Astrocyte (in vitro differentiated cells and primary cell): ENCODE data around the gene RPA3. TPM values are rescaled to one million over a fixed set of nuclear protein-coding genes. Genes with fewer than 3 reads are reported as not detected.

ENCODE experiments used
- DNase-seq: peaks from one replicate; pipeline ENCODE4 v3.0.0-alpha.2; 2010; ENCODE audit warnings: low read depth
- FAIRE-seq: peaks from 2 replicates; lab custom pipeline; 2011; peaks lifted over from hg19 to GRCh38; lab: Jason Lieb, UNC
- H2AFZ ChIP-seq: 2 replicates; pipeline ENCODE4 v1.6.0; 2012; ENCODE audit warnings: low read depth, low read length, inconsistent platforms
- H3K27ac ChIP-seq: 2 replicates; pipeline ENCODE4 v1.5.1; 2011; ENCODE audit warnings: low read depth, low read length, inconsistent platforms
- H3K27me3 ChIP-seq: 2 replicates; pipeline ENCODE4 v1.6.0; 2011; ENCODE audit warnings: low read length, inconsistent platforms; ENCODE audit not compliant: insufficient read depth
- H3K36me3 ChIP-seq: 2 replicates; pipeline ENCODE4 v1.5.1; 2011; ENCODE audit warnings: low read length, inconsistent platforms; ENCODE audit not compliant: insufficient read depth
- H3K4me1 ChIP-seq: 2 replicates; pipeline ENCODE4 v1.5.1; 2011; ENCODE audit warnings: low read length, inconsistent platforms; ENCODE audit not compliant: insufficient read depth
- H3K4me2 ChIP-seq: 2 replicates; pipeline ENCODE4 v1.6.0; 2012; ENCODE audit warnings: low read length, inconsistent platforms
- H3K4me3 ChIP-seq: 2 replicates; pipeline ENCODE4 v1.5.1; 2011; ENCODE audit warnings: low read depth, mild to moderate bottlenecking, low read length, inconsistent platforms; ENCODE audit not compliant: insufficient read depth
- H3K79me2 ChIP-seq: 2 replicates; pipeline ENCODE4 v1.6.0; 2012; ENCODE audit warnings: mild to moderate bottlenecking, low read length, inconsistent platforms; ENCODE audit not compliant: insufficient read depth
- H3K9ac ChIP-seq: 2 replicates; pipeline ENCODE4 v1.6.0; 2012; ENCODE audit warnings: mild to moderate bottlenecking, low read length, inconsistent platforms
- H3K9me3 ChIP-seq: 2 replicates; pipeline ENCODE4 v1.5.1; 2012; ENCODE audit warnings: low read depth, mild to moderate bottlenecking, low read length, inconsistent platforms; ENCODE audit not compliant: insufficient read depth
- H4K20me1 ChIP-seq: 2 replicates; pipeline ENCODE4 v1.6.0; 2012; ENCODE audit warnings: low read length, inconsistent platforms; ENCODE audit not compliant: insufficient read depth
- H3K27ac Mint-ChIP-seq: one replicate; pipeline ENCODE4 v1.8.0; 2021; ENCODE audit warnings: mild to moderate bottlenecking, mixed read lengths; ENCODE audit not compliant: unreplicated experiment
- H3K27me3 Mint-ChIP-seq: one replicate; pipeline ENCODE4 v1.8.0; 2021; ENCODE audit warnings: low read depth, mixed read lengths; ENCODE audit not compliant: unreplicated experiment
- H3K36me3 Mint-ChIP-seq: one replicate; pipeline ENCODE4 v1.8.0; 2021; ENCODE audit warnings: low read depth, mixed read lengths; ENCODE audit not compliant: unreplicated experiment
- H3K4me1 Mint-ChIP-seq: one replicate; pipeline ENCODE4 v1.8.0; 2021; ENCODE audit warnings: low read depth, mixed read lengths; ENCODE audit not compliant: unreplicated experiment
- H3K4me3 Mint-ChIP-seq: one replicate; pipeline ENCODE4 v1.8.0; 2021; ENCODE audit warnings: mild to moderate bottlenecking, moderate library complexity, mixed read lengths; ENCODE audit not compliant: unreplicated experiment
- H3K9me3 Mint-ChIP-seq: one replicate; pipeline ENCODE4 v1.8.0; 2021; ENCODE audit warnings: mild to moderate bottlenecking, mixed read lengths; ENCODE audit not compliant: unreplicated experiment
- EZH2 ChIP-seq: IDR thresholded peaks from 2 replicates; pipeline ENCODE4 v1.6.1; 2012; ENCODE audit warnings: mild to moderate bottlenecking, low read length, inconsistent platforms; ENCODE audit not compliant: insufficient read depth
- total RNA-seq: library from RNA; stranded (reverse); gene quantifications from 2 replicates; pipeline ENCODE4 v1.2.1, GENCODE V29; 2021
- TF ChIP-seq, protein P1 (sequence below): IDR thresholded peaks from 2 replicates; pipeline ENCODE4 v1.5.1; 2011; ENCODE audit warnings: low read depth, mild to moderate bottlenecking, inconsistent platforms, low read length, moderate library complexity; ENCODE audit not compliant: insufficient read depth

RPA3 gene
- total RNA-seq, 1 donor from 2014 or later: 17.7 TPM

DNA sequence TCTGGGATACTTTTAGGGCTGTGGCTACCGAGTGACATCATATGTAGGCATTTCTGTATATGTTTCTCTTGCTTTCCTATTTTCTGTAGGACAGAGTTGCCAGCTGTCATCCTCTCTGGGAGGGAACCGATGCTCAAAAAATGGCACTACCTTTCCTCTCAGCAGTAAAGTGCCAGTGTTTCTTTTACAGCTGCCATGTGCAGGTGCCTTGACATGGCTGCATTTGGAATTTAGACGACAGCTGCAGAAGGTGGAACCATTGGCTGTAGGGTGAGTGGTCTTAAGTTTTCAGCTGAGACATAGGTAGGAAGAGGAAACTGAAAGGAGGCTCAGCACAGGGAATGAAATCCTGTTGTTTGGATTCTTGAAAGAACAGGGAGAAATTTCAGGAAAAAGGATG, 20.2 kb upstream of the RPA3 start:
- H3K27me3 ChIP-seq: no peaks in the 10 kb centered on the region
- H3K4me1 Mint-ChIP-seq: peaks cover 16% of the 10 kb centered on the region
- H3K79me2 ChIP-seq: no peaks in the 10 kb centered on the region
- H3K36me3 ChIP-seq: no peaks in the 10 kb centered on the region
- no peak overlapping the region for H3K9ac ChIP-seq
- no peaks in the 10 kb centered on the region for H3K4me1 ChIP-seq
- H3K27ac Mint-ChIP-seq: no peak overlapping the region
- no peak for FAIRE-seq
- H3K27ac ChIP-seq: no peak overlapping the region
- H3K27me3 Mint-ChIP-seq: no peaks in the 10 kb centered on the region
- H3K9me3 ChIP-seq: no peaks in the 10 kb centered on the region
- H2AFZ ChIP-seq: no peak overlapping the region
- H4K20me1 ChIP-seq: no peaks in the 10 kb centered on the region
- TF ChIP-seq, protein P1, sequence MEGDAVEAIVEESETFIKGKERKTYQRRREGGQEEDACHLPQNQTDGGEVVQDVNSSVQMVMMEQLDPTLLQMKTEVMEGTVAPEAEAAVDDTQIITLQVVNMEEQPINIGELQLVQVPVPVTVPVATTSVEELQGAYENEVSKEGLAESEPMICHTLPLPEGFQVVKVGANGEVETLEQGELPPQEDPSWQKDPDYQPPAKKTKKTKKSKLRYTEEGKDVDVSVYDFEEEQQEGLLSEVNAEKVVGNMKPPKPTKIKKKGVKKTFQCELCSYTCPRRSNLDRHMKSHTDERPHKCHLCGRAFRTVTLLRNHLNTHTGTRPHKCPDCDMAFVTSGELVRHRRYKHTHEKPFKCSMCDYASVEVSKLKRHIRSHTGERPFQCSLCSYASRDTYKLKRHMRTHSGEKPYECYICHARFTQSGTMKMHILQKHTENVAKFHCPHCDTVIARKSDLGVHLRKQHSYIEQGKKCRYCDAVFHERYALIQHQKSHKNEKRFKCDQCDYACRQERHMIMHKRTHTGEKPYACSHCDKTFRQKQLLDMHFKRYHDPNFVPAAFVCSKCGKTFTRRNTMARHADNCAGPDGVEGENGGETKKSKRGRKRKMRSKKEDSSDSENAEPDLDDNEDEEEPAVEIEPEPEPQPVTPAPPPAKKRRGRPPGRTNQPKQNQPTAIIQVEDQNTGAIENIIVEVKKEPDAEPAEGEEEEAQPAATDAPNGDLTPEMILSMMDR: no peak
- TF ChIP-seq EZH2: no peak
- DNase-seq: no peak
- H3K9me3 Mint-ChIP-seq: no peaks in the 10 kb centered on the region
- no peak overlapping the region for H3K4me3 Mint-ChIP-seq
- H3K36me3 Mint-ChIP-seq: no peaks in the 10 kb centered on the region
- no peak overlapping the region for H3K4me3 ChIP-seq
- no peak overlapping the region for H3K4me2 ChIP-seq

DNA sequence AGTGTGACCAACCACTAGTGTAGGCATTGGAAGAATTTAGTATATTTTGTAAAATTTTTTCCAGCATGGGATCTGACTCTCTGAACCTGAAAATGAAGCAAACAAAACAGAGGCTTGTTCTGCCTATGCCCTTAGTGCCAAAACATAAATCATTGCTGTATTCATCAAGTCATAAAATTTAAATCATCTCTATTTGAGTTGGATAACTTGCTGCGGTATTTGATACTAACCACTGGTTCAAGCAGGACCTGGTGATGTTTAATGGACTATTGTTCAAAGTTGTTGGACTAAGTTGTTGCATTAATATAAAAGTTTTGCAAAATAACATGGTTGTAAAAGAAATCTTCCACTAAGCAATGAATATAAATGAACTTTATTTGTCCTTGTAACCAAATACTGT, 19.8 kb upstream of the RPA3 start:
- no peaks in the 10 kb centered on the region for H3K27me3 Mint-ChIP-seq
- no peak overlapping the region for H3K27ac Mint-ChIP-seq
- Histone ChIP-seq H3K9me3 (no peaks in the 10 kb centered on the region), H3K4me3 (no peak overlapping the region), H3K9ac (no peak overlapping the region), H3K4me1 (no peaks in the 10 kb centered on the region), H3K79me2 (no peaks in the 10 kb centered on the region), H3K4me2 (no peak overlapping the region), H4K20me1 (no peaks in the 10 kb centered on the region), H2AFZ (no peak overlapping the region), H3K27me3 (no peaks in the 10 kb centered on the region), H3K27ac (no peak overlapping the region), H3K36me3 (no peaks in the 10 kb centered on the region)
- no peak for TF ChIP-seq EZH2
- TF ChIP-seq, protein P1: no peak
- peaks cover 16% of the 10 kb centered on the region for H3K4me1 Mint-ChIP-seq
- H3K4me3 Mint-ChIP-seq: no peak overlapping the region
- H3K36me3 Mint-ChIP-seq: no peaks in the 10 kb centered on the region
- no peaks in the 10 kb centered on the region for H3K9me3 Mint-ChIP-seq
- DNase-seq (no peak), FAIRE-seq (no peak)

DNA sequence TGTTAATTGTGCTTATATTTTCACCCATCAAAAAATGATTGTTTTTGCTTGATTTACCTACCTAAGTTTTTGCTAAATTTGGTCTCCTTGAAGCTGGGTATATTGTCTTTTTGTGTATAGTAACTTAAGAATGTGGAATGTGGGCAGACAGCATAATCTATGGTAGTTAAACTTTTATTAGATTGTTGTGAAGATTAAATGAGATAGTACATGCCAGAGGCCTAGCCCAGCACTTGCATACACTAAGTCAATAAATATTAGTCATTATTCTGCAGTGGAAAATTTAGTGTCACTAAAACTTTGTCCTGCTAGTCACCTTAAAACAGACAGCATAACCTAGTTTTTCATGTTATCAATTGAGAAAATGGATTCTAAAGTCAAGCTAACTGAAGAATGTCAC, 19.3 kb upstream of the RPA3 start:
- Histone ChIP-seq H2AFZ (no peak overlapping the region), H3K36me3 (no peaks in the 10 kb centered on the region), H4K20me1 (no peaks in the 10 kb centered on the region), H3K9me3 (no peaks in the 10 kb centered on the region), H3K27ac (no peak overlapping the region), H3K4me3 (no peak overlapping the region), H3K4me2 (no peak overlapping the region), H3K27me3 (no peaks in the 10 kb centered on the region), H3K4me1 (no peaks in the 10 kb centered on the region), H3K79me2 (no peaks in the 10 kb centered on the region), H3K9ac (no peak overlapping the region)
- DNase-seq: no peak
- H3K4me1 Mint-ChIP-seq: peaks cover 18% of the 10 kb centered on the region
- H3K9me3 Mint-ChIP-seq: no peaks in the 10 kb centered on the region
- TF ChIP-seq EZH2: no peak
- TF ChIP-seq, protein P1: no peak
- no peaks in the 10 kb centered on the region for H3K27me3 Mint-ChIP-seq
- H3K27ac Mint-ChIP-seq: no peak overlapping the region
- no peak overlapping the region for H3K4me3 Mint-ChIP-seq
- no peak for FAIRE-seq
- no peaks in the 10 kb centered on the region for H3K36me3 Mint-ChIP-seq
